ENCODE measurements around the gene EIF4E1B.

DNA sequence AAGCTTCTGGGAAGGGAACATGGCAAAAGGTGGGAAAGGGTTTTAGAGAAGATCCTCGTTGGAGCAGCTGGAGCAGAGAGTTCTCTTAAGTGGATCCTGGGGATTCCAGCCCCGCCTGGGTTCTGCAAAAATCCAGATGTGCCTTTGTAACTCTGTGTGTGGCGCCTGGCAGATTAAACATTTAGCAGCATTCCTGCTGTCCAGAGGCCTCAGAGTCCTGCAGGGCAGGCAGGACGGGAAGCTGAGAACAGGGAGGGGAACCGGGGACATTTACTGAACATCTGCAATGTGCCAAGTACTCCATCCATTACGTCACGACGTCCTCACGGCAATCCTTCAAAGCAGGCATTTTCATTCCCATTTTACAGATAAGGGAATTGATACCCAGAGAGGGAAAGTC, 6.0 kb downstream of the EIF4E1B start:
- no peak for TF ChIP-seq PBX3 (IDR thresholded peaks at IDR 0.05)
- TF ChIP-seq ZSCAN20 (CRISPR knock-in tag; IDR thresholded peaks at IDR 0.05) = no peak
- TF ChIP-seq CTCF (IDR thresholded peaks at IDR 0.05) = no peak
- TF ChIP-seq EP300 (IDR thresholded peaks at IDR 0.05) = no peak
- no peak for TF ChIP-seq JUNB (IDR thresholded peaks at IDR 0.05)
